Astrocyte of the cerebellum (primary cell): Measurements from ENCODE around the gene POFUT1.
"Not testable (repeated sequence)": the region's sequence is repeated elsewhere in the genome, so short reads cannot be mapped to it uniquely, and the experiment has no call there.

Source experiments
- DNase-seq: peaks from one replicate; pipeline ENCODE4 v3.0.0-alpha.2; 2011; ENCODE audit warnings: low read depth
- H3K4me3 ChIP-seq: 2 replicates; pipeline ENCODE4 v1.5.1; 2011; ENCODE audit warnings: mild to moderate bottlenecking, low read depth, low read length, moderate library complexity
- in situ Hi-C: cut with HindIII; loops from 2 replicates; pipeline ENCODE4 v1.10.0; 2017; ENCODE audit warnings: low sequenced_read_pairs
- TF ChIP-seq, protein P1 (sequence below): IDR thresholded peaks from 2 replicates; pipeline ENCODE4 v1.5.1; 2012; ENCODE audit warnings: low read length, low read depth, moderate library complexity, mild to moderate bottlenecking; ENCODE audit errors: missing control alignments

POFUT1 gene

DNA sequence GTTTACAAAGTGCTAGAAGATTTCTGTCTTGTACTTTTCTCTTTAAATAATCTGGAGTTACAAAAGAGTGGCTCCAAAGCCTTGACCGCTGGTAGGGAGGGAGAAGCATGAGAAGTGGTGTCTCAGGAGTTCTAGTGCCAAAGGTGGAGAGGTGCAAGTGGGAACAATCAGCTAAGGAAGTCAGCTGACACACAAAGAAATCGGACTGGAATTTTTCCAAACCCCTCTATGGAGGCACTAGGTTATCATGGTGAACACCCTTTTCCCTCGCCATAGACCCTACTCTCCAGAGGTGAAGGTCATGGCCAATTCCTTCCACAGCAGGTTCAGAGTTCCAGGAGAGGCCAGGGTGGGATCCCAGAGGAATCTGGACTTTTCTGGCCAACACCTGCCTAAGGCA lies 15.0 kb upstream of the POFUT1 start:
- TF ChIP-seq, protein P1, sequence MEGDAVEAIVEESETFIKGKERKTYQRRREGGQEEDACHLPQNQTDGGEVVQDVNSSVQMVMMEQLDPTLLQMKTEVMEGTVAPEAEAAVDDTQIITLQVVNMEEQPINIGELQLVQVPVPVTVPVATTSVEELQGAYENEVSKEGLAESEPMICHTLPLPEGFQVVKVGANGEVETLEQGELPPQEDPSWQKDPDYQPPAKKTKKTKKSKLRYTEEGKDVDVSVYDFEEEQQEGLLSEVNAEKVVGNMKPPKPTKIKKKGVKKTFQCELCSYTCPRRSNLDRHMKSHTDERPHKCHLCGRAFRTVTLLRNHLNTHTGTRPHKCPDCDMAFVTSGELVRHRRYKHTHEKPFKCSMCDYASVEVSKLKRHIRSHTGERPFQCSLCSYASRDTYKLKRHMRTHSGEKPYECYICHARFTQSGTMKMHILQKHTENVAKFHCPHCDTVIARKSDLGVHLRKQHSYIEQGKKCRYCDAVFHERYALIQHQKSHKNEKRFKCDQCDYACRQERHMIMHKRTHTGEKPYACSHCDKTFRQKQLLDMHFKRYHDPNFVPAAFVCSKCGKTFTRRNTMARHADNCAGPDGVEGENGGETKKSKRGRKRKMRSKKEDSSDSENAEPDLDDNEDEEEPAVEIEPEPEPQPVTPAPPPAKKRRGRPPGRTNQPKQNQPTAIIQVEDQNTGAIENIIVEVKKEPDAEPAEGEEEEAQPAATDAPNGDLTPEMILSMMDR, result no peak
- in situ Hi-C loops, result no loop called here

DNA sequence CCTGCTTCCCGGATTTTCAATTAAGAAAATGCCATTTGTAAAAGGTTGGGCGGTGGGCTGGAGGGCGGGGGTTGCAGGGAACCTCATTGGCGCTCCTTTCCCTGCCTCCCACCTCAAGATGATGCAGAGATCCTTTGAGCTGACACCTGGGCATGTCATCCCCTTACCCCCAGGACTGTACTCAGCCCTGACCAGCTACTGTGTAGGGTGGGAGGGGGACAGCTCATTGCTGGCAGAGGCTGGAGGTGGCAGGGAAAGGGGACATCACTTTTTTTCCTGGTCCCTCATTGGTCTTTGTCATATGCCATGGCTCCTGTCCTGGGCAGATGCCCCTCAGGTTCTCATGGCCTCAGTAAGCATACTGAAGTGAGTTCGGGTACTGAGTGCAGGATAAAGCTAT lies 14.3 kb upstream of the POFUT1 start:
- DNase-seq, in situ Hi-C loops, H3K4me3 ChIP-seq: not testable (repeated sequence)

More for the DNA sequence above, 15.0 kb upstream of the POFUT1 start:
- no peak overlapping the region for H3K4me3 ChIP-seq
- no peak for DNase-seq

DNA sequence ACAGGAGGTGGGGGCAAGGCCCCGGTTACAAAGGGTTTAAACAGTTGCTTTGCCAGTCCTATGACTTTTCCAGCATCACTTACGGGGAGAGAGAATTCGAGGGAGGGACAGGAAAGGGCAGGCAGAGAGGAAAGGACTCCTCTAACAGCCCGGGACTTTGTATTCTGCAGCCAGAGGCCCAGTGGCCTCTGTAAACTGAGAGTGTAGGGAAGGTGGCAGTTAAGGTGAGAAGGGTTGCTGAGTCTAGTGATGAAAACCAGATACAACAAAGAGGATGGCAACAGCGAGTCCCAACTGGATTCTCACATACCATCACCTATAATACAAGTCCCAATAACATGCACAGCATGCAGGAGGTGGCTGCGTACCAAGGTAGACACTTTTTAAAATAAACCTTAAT lies 13.7 kb upstream of the POFUT1 start:
- no peak for DNase-seq
- in situ Hi-C loops, result no loop called here
- TF ChIP-seq, protein P1, result no peak
- H3K4me3 ChIP-seq, result no peak overlapping the region

- no peak overlapping the region for H3K4me3 ChIP-seq
- in situ Hi-C loops, result no loop called here
- no peak for DNase-seq
- TF ChIP-seq, protein P1, result no peak
Measured at GRCh38 chr20:32195581-32195980, 12.1 kb upstream of the POFUT1 start.

- H3K4me3 ChIP-seq, in situ Hi-C loops, DNase-seq: not testable (repeated sequence)
Measured at GRCh38 chr20:32196613-32197012, 11.1 kb upstream of the POFUT1 start.

DNA sequence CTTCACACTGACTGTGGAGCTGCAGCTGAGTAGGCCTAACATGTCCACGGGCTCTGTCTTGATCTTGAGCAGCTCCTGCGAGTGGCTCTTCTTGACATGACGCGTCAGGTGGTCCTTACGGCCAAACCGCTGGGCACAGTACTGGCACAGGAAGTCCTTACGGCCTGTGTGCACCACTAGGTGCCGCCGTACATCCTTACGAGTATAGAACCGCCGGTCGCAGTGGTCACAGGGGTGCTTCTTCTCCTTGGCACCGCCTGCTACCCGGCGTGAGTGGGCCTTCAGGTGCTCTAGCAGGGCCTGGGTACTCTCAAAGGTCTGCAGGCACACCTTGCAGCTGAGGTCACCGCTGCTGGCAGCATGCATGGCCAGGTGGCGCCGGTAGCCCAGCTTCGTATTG lies 10.5 kb upstream of the POFUT1 start:
- in situ Hi-C loops, result not testable (repeated sequence)

DNA sequence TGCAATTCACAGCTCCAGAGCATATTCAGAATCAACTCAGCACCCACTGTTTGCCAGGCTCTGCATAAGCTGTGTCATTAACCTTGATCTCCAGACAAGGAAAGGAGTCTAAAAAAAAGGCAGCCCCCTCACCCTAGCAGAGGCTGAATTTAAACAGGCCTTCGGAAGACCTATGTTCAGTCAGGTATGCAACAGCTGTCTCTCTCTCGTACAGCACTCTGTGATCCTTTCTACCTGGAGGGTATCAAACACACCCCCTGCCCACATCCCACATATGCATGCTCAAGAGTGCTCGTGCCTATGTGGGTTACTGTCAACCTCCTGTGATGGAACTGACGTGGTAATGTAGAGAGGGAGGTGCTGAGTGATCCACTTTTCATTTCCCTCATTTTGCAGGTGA lies 8.7 kb upstream of the POFUT1 start:
- TF ChIP-seq, protein P1, result no peak
- no peak for DNase-seq
- in situ Hi-C loops, result no loop called here
- H3K4me3 ChIP-seq, result no peak overlapping the region

More for the DNA sequence above, 10.5 kb upstream of the POFUT1 start:
- not testable (repeated sequence) for DNase-seq, H3K4me3 ChIP-seq

DNA sequence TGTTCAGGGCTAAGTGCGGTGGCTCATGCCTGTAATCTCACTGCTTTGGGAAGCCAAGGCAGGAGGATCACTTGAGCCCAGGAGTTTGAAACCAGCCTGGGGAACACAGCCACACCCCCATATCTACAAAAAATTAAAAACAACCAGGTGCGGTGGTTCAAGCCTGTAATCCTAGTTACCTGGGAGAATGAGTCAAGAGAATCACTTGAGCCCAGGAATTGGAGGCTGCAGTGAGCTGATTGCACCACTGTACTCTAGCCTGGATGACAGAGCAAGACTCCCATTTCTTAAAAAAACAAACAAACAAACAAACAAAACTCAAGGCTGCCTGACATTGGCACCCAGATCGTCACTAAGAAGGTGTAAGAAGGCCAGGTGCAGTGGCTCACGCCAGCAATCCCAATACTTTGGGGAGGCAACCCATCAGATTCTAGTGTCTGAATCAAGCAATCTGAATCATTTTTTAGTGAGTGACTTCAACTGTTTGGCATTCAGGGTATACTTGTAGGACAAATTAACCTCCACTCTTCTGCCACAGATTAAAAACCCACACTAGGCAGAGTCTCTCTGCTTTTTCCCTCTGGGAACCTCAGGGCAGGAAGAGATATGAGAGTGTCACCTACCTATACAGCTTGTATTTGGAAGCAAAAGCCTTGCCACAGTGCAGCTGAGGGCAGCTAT lies 6.2 kb upstream of the POFUT1 start:
- no peak overlapping the region for H3K4me3 ChIP-seq
- TF ChIP-seq, protein P1, result no peak
- DNase-seq, result no peak
- in situ Hi-C loops, result no loop called here
